ENCODE data around the gene GIT2. TPM values are rescaled to one million over a fixed set of nuclear protein-coding genes. Genes with fewer than 3 reads are reported as not detected.
A peak's percentile ranks its signal among the peaks of the same experiment; 100 is the strongest.

GIT2 gene
- total and polyA plus RNA-seq, 2 of the 13 experiments (the other 11 are each of a cell fraction or from before 2014, with no cell fraction given): 18.4 to 19.8 TPM

DNA sequence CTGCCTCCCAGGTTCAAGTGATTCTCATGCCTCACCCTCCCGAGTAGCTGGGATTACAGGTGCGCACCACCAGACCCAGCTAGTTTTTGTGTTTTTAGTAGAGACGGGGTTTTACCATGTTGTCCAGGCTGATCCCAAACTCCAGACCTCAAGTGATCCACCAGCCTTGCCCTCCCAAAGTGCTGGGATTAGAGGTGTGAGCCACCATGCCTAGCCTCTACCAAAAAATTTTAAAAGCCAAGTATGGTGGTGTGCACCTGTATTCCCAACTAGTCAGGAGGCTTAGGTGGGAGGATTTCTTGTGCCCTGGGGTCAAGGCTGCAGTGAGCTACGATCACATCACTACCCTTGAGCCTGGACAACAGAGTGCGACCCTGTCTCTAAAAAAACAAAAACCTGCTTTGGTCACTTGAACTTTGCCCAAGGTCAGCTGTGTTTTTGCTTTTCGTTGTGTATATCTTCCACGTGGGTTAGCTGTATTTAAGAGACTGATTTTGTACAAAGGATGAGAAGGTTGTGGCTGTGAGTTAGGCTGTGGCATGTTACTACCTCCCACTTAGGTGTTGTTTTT, 39.5 kb upstream of the GIT2 start (continued):
- TF ChIP-seq, protein P1, sequence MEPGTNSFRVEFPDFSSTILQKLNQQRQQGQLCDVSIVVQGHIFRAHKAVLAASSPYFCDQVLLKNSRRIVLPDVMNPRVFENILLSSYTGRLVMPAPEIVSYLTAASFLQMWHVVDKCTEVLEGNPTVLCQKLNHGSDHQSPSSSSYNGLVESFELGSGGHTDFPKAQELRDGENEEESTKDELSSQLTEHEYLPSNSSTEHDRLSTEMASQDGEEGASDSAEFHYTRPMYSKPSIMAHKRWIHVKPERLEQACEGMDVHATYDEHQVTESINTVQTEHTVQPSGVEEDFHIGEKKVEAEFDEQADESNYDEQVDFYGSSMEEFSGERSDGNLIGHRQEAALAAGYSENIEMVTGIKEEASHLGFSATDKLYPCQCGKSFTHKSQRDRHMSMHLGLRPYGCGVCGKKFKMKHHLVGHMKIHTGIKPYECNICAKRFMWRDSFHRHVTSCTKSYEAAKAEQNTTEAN (CRISPR knock-in tag; conservative IDR thresholded peaks at IDR 0.05): 0 out of 2 replicates have a peak, but pooled peaks have one; percentile 45
- TF ChIP-seq, protein P2, sequence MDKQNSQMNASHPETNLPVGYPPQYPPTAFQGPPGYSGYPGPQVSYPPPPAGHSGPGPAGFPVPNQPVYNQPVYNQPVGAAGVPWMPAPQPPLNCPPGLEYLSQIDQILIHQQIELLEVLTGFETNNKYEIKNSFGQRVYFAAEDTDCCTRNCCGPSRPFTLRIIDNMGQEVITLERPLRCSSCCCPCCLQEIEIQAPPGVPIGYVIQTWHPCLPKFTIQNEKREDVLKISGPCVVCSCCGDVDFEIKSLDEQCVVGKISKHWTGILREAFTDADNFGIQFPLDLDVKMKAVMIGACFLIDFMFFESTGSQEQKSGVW (CRISPR knock-in tag; IDR thresholded peaks at IDR 0.05; ENCODE audit: borderline replicate concordance): no peak
- TF ChIP-seq MIXL1 (CRISPR knock-in tag; IDR thresholded peaks at IDR 0.05) (peak; percentile 52; the same call in 1 of the 2 replicates), CCDC6 (CRISPR knock-in tag; IDR thresholded peaks at IDR 0.05) (peak; percentile 62; the same call in 1 of the 2 replicates), HMGA1 (CRISPR knock-in tag; conservative IDR thresholded peaks at IDR 0.05) (no peak), ZNF589 (CRISPR knock-in tag; conservative IDR thresholded peaks at IDR 0.05) (no peak), ZSCAN25 (CRISPR knock-in tag; IDR thresholded peaks at IDR 0.05) (no peak), U2AF2 (IDR thresholded peaks at IDR 0.05; ENCODE audit: low read depth, low read length) (no peak), ZBTB7B (CRISPR knock-in tag; IDR thresholded peaks at IDR 0.05) (0 out of 2 replicates have a peak, but pooled peaks have one; percentile 19), ZFP36 (IDR thresholded peaks at IDR 0.05; ENCODE audit: borderline replicate concordance, low read depth, low read length, partially characterized antibody) (no peak)
- TF ChIP-seq, protein P3, sequence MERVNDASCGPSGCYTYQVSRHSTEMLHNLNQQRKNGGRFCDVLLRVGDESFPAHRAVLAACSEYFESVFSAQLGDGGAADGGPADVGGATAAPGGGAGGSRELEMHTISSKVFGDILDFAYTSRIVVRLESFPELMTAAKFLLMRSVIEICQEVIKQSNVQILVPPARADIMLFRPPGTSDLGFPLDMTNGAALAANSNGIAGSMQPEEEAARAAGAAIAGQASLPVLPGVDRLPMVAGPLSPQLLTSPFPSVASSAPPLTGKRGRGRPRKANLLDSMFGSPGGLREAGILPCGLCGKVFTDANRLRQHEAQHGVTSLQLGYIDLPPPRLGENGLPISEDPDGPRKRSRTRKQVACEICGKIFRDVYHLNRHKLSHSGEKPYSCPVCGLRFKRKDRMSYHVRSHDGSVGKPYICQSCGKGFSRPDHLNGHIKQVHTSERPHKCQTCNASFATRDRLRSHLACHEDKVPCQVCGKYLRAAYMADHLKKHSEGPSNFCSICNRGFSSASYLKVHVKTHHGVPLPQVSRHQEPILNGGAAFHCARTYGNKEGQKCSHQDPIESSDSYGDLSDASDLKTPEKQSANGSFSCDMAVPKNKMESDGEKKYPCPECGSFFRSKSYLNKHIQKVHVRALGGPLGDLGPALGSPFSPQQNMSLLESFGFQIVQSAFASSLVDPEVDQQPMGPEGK (CRISPR knock-in tag; IDR thresholded peaks at IDR 0.05): no peak
- TF ChIP-seq, protein P4, sequence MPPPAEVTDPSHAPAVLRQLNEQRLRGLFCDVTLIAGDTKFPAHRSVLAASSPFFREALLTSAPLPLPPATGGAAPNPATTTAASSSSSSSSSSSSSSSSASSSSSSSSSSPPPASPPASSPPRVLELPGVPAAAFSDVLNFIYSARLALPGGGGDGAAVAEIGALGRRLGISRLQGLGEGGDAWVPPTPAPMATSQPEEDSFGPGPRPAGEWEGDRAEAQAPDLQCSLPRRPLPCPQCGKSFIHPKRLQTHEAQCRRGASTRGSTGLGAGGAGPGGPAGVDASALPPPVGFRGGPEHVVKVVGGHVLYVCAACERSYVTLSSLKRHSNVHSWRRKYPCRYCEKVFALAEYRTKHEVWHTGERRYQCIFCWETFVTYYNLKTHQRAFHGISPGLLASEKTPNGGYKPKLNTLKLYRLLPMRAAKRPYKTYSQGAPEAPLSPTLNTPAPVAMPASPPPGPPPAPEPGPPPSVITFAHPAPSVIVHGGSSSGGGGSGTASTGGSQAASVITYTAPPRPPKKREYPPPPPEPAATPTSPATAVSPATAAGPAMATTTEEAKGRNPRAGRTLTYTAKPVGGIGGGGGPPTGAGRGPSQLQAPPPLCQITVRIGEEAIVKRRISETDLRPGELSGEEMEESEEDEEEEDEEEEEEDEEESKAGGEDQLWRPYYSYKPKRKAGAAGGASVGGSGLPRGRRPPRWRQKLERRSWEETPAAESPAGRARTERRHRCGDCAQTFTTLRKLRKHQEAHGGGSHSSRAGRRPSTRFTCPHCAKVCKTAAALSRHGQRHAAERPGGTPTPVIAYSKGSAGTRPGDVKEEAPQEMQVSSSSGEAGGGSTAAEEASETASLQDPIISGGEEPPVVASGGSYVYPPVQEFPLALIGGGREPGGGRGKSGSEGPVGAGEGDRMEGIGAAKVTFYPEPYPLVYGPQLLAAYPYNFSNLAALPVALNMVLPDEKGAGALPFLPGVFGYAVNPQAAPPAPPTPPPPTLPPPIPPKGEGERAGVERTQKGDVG (CRISPR knock-in tag; IDR thresholded peaks at IDR 0.05; ENCODE audit: borderline replicate concordance): no peak
- TF ChIP-seq, protein P5, sequence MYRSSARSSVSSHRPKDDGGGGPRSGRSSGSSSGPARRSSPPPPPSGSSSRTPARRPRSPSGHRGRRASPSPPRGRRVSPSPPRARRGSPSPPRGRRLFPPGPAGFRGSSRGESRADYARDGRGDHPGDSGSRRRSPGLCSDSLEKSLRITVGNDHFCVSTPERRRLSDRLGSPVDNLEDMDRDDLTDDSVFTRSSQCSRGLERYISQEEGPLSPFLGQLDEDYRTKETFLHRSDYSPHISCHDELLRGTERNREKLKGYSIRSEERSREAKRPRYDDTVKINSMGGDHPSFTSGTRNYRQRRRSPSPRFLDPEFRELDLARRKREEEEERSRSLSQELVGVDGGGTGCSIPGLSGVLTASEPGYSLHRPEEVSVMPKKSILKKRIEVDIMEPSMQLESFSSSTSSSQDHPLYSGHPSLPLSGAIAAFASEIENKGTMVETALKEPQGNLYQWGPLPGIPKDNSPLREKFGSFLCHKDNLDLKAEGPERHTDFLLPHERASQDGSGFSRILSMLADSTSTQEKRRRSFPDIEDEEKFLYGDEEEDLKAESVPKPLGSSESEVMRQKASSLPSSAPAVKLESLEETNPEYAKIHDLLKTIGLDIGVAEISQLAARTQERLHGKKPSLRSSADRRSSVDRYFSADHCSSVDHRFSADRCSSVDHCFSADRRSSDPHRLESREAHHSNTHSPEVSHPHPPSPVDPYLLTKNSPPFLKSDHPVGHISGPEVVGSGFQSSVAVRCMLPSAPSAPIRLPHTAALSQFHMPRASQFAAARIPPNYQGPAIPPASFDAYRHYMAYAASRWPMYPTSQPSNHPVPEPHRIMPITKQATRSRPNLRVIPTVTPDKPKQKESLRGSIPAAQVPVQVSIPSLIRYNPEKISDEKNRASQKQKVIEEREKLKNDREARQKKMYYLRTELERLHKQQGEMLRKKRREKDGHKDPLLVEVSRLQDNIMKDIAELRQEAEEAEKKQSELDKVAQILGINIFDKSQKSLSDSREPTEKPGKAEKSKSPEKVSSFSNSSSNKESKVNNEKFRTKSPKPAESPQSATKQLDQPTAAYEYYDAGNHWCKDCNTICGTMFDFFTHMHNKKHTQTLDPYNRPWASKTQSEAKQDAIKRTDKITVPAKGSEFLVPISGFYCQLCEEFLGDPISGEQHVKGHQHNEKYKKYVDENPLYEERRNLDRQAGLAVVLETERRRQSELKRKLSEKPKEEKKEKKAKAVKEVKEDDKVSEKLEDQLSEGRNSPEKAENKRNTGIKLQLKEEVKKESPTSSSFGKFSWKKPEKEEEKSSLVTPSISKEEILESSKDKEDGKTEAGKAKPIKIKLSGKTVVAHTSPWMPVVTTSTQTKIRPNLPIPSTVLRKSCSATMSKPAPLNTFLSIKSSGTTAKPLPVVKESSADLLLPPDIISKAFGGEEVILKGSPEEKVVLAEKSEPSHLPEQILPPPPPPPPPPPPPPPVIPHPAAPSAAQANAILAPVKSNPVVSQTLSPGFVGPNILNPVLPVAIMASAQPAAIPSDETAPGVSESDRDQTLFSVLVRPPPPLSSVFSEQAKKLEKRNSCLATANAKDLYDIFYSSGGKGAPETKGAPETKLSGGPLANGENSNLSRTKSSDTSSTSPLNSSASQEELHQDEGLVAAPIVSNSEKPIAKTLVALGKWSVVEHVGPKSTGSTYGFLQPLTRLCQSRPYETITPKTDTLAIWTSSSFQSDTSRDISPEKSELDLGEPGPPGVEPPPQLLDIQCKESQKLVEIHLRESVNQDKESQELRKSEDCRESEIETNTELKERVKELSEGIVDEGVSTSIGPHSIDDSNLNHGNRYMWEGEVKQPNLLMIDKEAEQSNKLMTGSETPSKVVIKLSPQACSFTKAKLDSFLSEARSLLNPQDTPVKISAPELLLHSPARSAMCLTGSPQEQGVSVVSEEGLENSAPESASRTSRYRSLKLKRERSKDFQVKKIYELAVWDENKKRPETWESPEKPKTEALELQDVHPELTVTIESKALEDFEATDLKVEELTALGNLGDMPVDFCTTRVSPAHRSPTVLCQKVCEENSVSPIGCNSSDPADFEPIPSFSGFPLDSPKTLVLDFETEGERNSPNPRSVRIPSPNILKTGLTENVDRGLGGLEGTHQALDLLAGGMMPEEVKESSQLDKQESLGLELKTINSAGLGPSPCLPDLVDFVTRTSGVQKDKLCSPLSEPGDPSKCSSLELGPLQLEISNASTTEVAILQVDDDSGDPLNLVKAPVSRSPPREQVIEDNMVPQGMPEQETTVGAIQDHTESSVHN (CRISPR knock-in tag; IDR thresholded peaks at IDR 0.05): no peak

All from HepG2 (cell line).